A549 (cell line): ENCODE data around the gene TNPO3. TPM values are rescaled to one million over a fixed set of nuclear protein-coding genes. Genes with fewer than 3 reads are reported as not detected.

Experiments used
- ATAC-seq, 2 experiments: fragments of 200-7000 bp in 1 of 2; fragments of >200 bp in 1 of 2; cut with Nextera tagmentation in 1 of 2; cut with Tn5 transposase in 1 of 2; 3 replicates each; pipeline versions ENCODE4 v1.8.0 to v1.9.1; 2018 to 2020; ENCODE audit warnings: mild to moderate bottlenecking in 1 of 2, moderate library complexity in 1 of 2
- CTCF ChIA-PET: fragments of 300-600 bp; sonication (Branson Sonifier 250); formaldehyde crosslinking; extraction: SDS; loops from one replicate; lab custom pipeline; 2021; ENCODE audit warnings: antibody characterized with exemption, inconsistent platforms; lab: Yijun Ruan, JAX
- POLR2A ChIA-PET: fragments of 350-600 bp; formaldehyde crosslinking; extraction: SDS; loops from one replicate; lab custom pipeline; 2021; ENCODE audit warnings: antibody characterized with exemption, inconsistent platforms; lab: Yijun Ruan, JAX
- DNase-seq, 2 experiments: peaks; one replicate each; pipeline versions ENCODE4 v3.0.0 to v3.0.0-alpha.2; 2011 to 2016; ENCODE audit warnings: low read depth in 1 of 2, low spot score in 1 of 2
- FAIRE-seq: peaks from 2 replicates; lab custom pipeline; 2011; peaks lifted over from hg19 to GRCh38; lab: Jason Lieb, UNC
- H3K27ac ChIP-seq, 2 experiments: fragments of >200 bp; sonication (Bioruptor Twin); formaldehyde crosslinking; 3 replicates each; pipeline ENCODE4 v1.5.1; 2016 to 2017
- H3K4me1 ChIP-seq: fragments of >200 bp; sonication (Bioruptor Twin); formaldehyde crosslinking; 3 replicates; pipeline ENCODE4 v1.6.1; 2016
- H3K4me2 ChIP-seq: fragments of >200 bp; sonication (Bioruptor Twin); formaldehyde crosslinking; 3 replicates; pipeline ENCODE4 v1.6.1; 2016
- H3K4me3 ChIP-seq: fragments of >200 bp; sonication (Bioruptor Twin); formaldehyde crosslinking; 3 replicates; pipeline ENCODE4 v1.5.1; 2016
- H3K9me3 ChIP-seq: fragments of >200 bp; sonication (Bioruptor Twin); formaldehyde crosslinking; 3 replicates; pipeline ENCODE4 v1.6.1; 2016
- BHLHE40 ChIP-seq: IDR thresholded peaks from 2 replicates; pipeline ENCODE4 v1.6.1; 2012; ENCODE audit warnings: low read depth, low read length, inconsistent platforms
- CBX2 ChIP-seq: fragments of 200-600 bp; sonication (generic); IDR thresholded peaks from 2 replicates; pipeline ENCODE4 v1.6.1; 2016; ENCODE audit warnings: low read depth, mild to moderate bottlenecking, borderline replicate concordance
- CEBPB ChIP-seq, 2 experiments: fragments of >200 bp in 1 of 2; sonication (Bioruptor Twin) in 1 of 2; formaldehyde crosslinking in 1 of 2; IDR thresholded peaks; 2 replicates each; pipeline ENCODE4 v1.6.1; 2012 to 2016
- ESRRA ChIP-seq: fragments of 150-350 bp; IDR thresholded peaks from 2 replicates; pipeline ENCODE4 v1.6.1; 2014; ENCODE audit warnings: mild to moderate bottlenecking, low read length, borderline replicate concordance
- FOSL2 ChIP-seq, 2 experiments: fragments of 450-650 bp in 1 of 2; fragments of >200 bp in 1 of 2; sonication (Bioruptor Twin) in 1 of 2; formaldehyde crosslinking; IDR thresholded peaks; 2 replicates each; pipeline versions ENCODE4 v1.5.0 to v1.6.1; 2016 to 2020; ENCODE audit warnings: mild to moderate bottlenecking in 1 of 2, moderate library complexity in 1 of 2
- GATA3 ChIP-seq: IDR thresholded peaks from 2 replicates; pipeline ENCODE4 v1.6.1; 2012; ENCODE audit warnings: borderline replicate concordance
- HOXA7 ChIP-seq: fragments of 250-450 bp; sonication (Bioruptor Pico); IDR thresholded peaks from 2 replicates; pipeline ENCODE4 v1.5.0; 2020; ENCODE audit warnings: mild to moderate bottlenecking, moderate library complexity
- HOXB13 ChIP-seq: fragments of 250-450 bp; sonication (Bioruptor Pico); IDR thresholded peaks from 2 replicates; pipeline ENCODE4 v1.5.0; 2020; ENCODE audit warnings: low read depth, mild to moderate bottlenecking, moderate library complexity
- HOXB5 ChIP-seq: fragments of 250-450 bp; sonication (Bioruptor Pico); IDR thresholded peaks from 2 replicates; pipeline ENCODE4 v1.5.0; 2020; ENCODE audit warnings: mild to moderate bottlenecking, moderate library complexity
- MAFK ChIP-seq: fragments of 450-650 bp; IDR thresholded peaks from 2 replicates; pipeline ENCODE4 v1.6.1; 2014; ENCODE audit not compliant: partially characterized antibody
- MAZ ChIP-seq: fragments of 150-350 bp; IDR thresholded peaks from 2 replicates; pipeline ENCODE4 v1.6.1; 2014; ENCODE audit warnings: antibody characterized with exemption, low read depth, low read length, borderline replicate concordance
- MYC ChIP-seq: IDR thresholded peaks from 2 replicates; pipeline ENCODE4 v1.6.1; 2012; ENCODE audit warnings: mild to moderate bottlenecking, inconsistent platforms, low read length, improper control_type of control experiment, borderline replicate concordance
- NFE2L2 ChIP-seq: fragments of 150-350 bp; conservative IDR thresholded peaks from 2 replicates; pipeline ENCODE4 v1.6.1; 2014; ENCODE audit warnings: low read length
- NPAS2 ChIP-seq: fragments of 250-450 bp; sonication (Bioruptor Pico); IDR thresholded peaks from 2 replicates; pipeline ENCODE4 v1.8.0; 2022; ENCODE audit warnings: mild to moderate bottlenecking, moderate library complexity, borderline replicate concordance
- NR3C1 ChIP-seq: fragments of >200 bp; sonication (Bioruptor Twin); formaldehyde crosslinking; IDR thresholded peaks from 3 replicates; pipeline ENCODE4 v1.6.1; 2017
- PHF8 ChIP-seq: fragments of 200-600 bp; sonication (generic); IDR thresholded peaks from 2 replicates; pipeline ENCODE4 v1.6.1; 2016; ENCODE audit warnings: low read depth, mild to moderate bottlenecking, antibody characterized with exemption, moderate library complexity, borderline replicate concordance
- RAD21 ChIP-seq, 2 experiments: fragments of >200 bp in 1 of 2; sonication (Bioruptor Twin) in 1 of 2; formaldehyde crosslinking in 1 of 2; IDR thresholded peaks in 1 of 2; conservative IDR thresholded peaks in 1 of 2; 2 replicates in 1 of 2; 3 replicates in 1 of 2; pipeline ENCODE4 v1.6.1; 2012 to 2018; ENCODE audit warnings: inconsistent platforms in 1 of 2
- RARB ChIP-seq: fragments of 250-450 bp; sonication (Bioruptor Pico); IDR thresholded peaks from 2 replicates; pipeline ENCODE4 v1.8.0; 2021; ENCODE audit warnings: mild to moderate bottlenecking, moderate library complexity
- RCOR1 ChIP-seq: fragments of 150-350 bp; IDR thresholded peaks from 2 replicates; pipeline ENCODE4 v1.6.1; 2014; ENCODE audit warnings: antibody characterized with exemption, low read length, low read depth
- RNF2 ChIP-seq: fragments of 200-600 bp; sonication (generic); IDR thresholded peaks from 2 replicates; pipeline ENCODE4 v1.6.1; 2016; ENCODE audit warnings: low read depth, mild to moderate bottlenecking, antibody characterized with exemption, moderate library complexity, borderline replicate concordance
- SMC3 ChIP-seq: fragments of >200 bp; sonication (Bioruptor Twin); formaldehyde crosslinking; IDR thresholded peaks from 3 replicates; pipeline ENCODE4 v1.6.1; 2018; ENCODE audit warnings: inconsistent platforms
- TP53 ChIP-seq: fragments of 250-450 bp; sonication (Bioruptor Pico); IDR thresholded peaks from 2 replicates; pipeline ENCODE4 v1.5.0; 2021; ENCODE audit warnings: mild to moderate bottlenecking, moderate library complexity
- ZC3H11A ChIP-seq: fragments of 450-650 bp; IDR thresholded peaks from 2 replicates; pipeline ENCODE4 v1.6.1; 2014; ENCODE audit warnings: antibody characterized with exemption, mild to moderate bottlenecking
- ZFP36 ChIP-seq: fragments of 450-650 bp; IDR thresholded peaks from 2 replicates; pipeline ENCODE4 v1.6.1; 2014; ENCODE audit warnings: borderline replicate concordance; ENCODE audit not compliant: partially characterized antibody
- ZNF302 ChIP-seq: fragments of 250-450 bp; sonication (Bioruptor Pico); IDR thresholded peaks from 2 replicates; pipeline ENCODE4 v1.9.0; 2021; ENCODE audit warnings: inconsistent platforms, mild to moderate bottlenecking, moderate library complexity
- WGBS: methylation state at CpG from one replicate; pipeline ENCODE4 v1.1.6; 2017; ENCODE audit errors: missing lambda C conversion rate; 5-methylcytosine and 5-hydroxymethylcytosine counted together
- polyA plus RNA-seq, 4 experiments: library from polyadenylated mRNA; depleted of rRNA in 3 of 4; stranded (reverse); fragments of >200 nt; fragmentation: RNase III in 1 of 4; extraction: RNeasy Plus Mini Kit Qiagen cat#74134 plus additional on column Dnase treatment in 1 of 4; gene quantifications; 2 replicates in 3 of 4; 3 replicates in 1 of 4; pipeline ENCODE4 v1.2.3, GENCODE V29; 2011 to 2017
- TF ChIP-seq, protein P1 (sequence below): fragments of >200 bp; sonication (Bioruptor Twin); formaldehyde crosslinking; IDR thresholded peaks from 3 replicates; pipeline ENCODE4 v1.5.1; 2016
- TF ChIP-seq, protein P2 (sequence below): IDR thresholded peaks from 2 replicates; pipeline ENCODE4 v1.6.1; 2012; ENCODE audit warnings: low read depth, borderline replicate concordance
- TF ChIP-seq, protein P3 (sequence below): fragments of >200 bp; sonication (Bioruptor Twin); formaldehyde crosslinking; IDR thresholded peaks from 3 replicates; pipeline ENCODE4 v1.6.1; 2016
- TF ChIP-seq, protein P4 (sequence below): IDR thresholded peaks from 2 replicates; pipeline ENCODE4 v1.6.1; 2012
- TF ChIP-seq, protein P5 (sequence below): fragments of 450-650 bp; IDR thresholded peaks from 2 replicates; pipeline ENCODE4 v1.6.1; 2014; ENCODE audit warnings: antibody characterized with exemption
- TF ChIP-seq, protein P6 (sequence below): fragments of 150-350 bp; IDR thresholded peaks from 2 replicates; pipeline ENCODE4 v1.6.1; 2014; ENCODE audit warnings: low read depth, mild to moderate bottlenecking, low read length

Gene TNPO3
- polyA plus RNA-seq, 2 of the 4 experiments (the other 2 are of a cell fraction): 43.2 to 66.9 TPM

DNA sequence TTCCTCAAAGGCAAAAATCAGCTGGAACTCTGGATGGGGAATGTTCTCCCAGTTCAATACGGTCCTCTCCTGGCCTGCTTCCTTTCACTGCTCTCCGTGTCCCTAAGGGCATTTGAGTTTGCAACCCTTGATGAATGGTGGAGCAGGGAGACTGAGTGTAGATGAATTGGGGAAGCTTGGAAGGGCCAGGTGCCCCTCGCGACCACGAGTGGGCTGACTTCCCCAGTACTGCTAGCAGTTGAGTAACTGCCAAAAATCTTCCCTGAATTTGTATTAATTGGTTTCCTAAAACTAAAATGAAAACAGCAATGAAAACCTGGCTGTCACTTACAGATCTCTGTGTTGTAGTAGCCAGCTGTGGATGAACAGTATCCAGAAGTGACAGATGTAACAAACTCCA is 103.6 kb downstream of the TNPO3 start:
- ChIA-PET CTCF (interaction anchor here (1.1 to 1.4 kb wide), 2 partner anchors 47 to 140 kb away, joined by 3 to 9 read pairs; no protein-coding TSS in a partner anchor), POLR2A (no interaction called here)
- no peak overlapping the region for H3K27ac ChIP-seq
- H3K4me3 ChIP-seq: no peak overlapping the region
- DNase-seq: no peak
- no peaks in the 10 kb centered on the region for H3K4me1 ChIP-seq
- 95% methylated on average over 5 of the region's 5 CpGs for WGBS
- TF ChIP-seq NR3C1: no peak
- TF ChIP-seq, protein P1, sequence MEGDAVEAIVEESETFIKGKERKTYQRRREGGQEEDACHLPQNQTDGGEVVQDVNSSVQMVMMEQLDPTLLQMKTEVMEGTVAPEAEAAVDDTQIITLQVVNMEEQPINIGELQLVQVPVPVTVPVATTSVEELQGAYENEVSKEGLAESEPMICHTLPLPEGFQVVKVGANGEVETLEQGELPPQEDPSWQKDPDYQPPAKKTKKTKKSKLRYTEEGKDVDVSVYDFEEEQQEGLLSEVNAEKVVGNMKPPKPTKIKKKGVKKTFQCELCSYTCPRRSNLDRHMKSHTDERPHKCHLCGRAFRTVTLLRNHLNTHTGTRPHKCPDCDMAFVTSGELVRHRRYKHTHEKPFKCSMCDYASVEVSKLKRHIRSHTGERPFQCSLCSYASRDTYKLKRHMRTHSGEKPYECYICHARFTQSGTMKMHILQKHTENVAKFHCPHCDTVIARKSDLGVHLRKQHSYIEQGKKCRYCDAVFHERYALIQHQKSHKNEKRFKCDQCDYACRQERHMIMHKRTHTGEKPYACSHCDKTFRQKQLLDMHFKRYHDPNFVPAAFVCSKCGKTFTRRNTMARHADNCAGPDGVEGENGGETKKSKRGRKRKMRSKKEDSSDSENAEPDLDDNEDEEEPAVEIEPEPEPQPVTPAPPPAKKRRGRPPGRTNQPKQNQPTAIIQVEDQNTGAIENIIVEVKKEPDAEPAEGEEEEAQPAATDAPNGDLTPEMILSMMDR: no peak
- TF ChIP-seq, protein P2, sequence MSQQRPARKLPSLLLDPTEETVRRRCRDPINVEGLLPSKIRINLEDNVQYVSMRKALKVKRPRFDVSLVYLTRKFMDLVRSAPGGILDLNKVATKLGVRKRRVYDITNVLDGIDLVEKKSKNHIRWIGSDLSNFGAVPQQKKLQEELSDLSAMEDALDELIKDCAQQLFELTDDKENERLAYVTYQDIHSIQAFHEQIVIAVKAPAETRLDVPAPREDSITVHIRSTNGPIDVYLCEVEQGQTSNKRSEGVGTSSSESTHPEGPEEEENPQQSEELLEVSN: no peak
- no peak for TF ChIP-seq ZC3H11A
- no peak for TF ChIP-seq CBX2
- TF ChIP-seq NFE2L2: no peak
- no peak for TF ChIP-seq MAFK
- no peak for TF ChIP-seq RAD21 (conservative IDR thresholded peaks at IDR 0.05 in 1 of 2, IDR thresholded peaks at IDR 0.05 in 1 of 2)
- no peak for TF ChIP-seq GATA3
- TF ChIP-seq ESRRA: no peak
- TF ChIP-seq MAZ: no peak
- TF ChIP-seq, protein P3, sequence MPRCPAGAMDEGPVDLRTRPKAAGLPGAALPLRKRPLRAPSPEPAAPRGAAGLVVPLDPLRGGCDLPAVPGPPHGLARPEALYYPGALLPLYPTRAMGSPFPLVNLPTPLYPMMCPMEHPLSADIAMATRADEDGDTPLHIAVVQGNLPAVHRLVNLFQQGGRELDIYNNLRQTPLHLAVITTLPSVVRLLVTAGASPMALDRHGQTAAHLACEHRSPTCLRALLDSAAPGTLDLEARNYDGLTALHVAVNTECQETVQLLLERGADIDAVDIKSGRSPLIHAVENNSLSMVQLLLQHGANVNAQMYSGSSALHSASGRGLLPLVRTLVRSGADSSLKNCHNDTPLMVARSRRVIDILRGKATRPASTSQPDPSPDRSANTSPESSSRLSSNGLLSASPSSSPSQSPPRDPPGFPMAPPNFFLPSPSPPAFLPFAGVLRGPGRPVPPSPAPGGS: no peak
- no peak for TF ChIP-seq RARB
- no peak for TF ChIP-seq HOXA7
- TF ChIP-seq, protein P4, sequence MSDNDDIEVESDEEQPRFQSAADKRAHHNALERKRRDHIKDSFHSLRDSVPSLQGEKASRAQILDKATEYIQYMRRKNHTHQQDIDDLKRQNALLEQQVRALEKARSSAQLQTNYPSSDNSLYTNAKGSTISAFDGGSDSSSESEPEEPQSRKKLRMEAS: no peak
- no peak for TF ChIP-seq HOXB5
- TF ChIP-seq NPAS2: no peak
- no peak for TF ChIP-seq ZNF302
- no peak for TF ChIP-seq HOXB13 (CRISPR knock-in tag)
- no peak for ATAC-seq
- FAIRE-seq: no peak
- no peak overlapping the region for H3K4me2 ChIP-seq
- H3K9me3 ChIP-seq: no peaks in the 10 kb centered on the region

DNA sequence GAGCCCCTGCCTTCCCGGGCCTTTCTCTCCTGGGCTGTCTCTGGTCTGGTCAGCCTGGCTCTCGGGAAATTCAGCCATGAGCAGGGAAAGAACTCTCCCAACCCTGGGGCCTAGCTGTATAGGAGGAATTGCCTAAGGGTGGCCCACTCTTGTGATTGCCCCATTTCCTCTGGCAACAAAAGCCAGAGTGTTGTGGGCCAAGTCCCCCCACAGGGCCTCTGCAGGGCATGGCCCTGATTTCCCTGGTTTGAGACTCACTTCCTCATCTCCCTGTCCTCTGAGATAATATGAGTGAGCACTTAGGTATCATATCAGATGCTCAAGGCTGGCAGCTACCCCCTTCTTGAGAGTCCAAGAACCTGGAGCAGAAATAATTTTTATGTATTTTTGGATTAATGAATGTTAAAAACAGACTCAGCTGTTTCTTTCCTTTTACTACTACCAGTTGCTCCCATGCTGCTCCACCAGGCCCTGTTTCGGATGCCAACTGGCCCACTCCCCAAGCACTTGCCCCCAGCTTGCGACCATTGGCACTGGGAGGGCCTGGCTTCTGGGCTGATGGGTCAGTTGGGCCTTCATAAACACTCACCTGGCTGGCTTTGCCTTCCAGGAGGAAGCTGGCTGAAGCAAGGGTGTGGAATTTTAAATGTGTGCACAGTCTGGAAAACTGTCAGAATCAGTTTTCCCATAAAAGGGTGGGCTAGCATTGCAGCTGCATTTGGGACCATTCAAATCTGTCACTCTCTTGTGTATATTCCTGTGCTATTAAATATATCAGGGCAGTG is 105.7 kb downstream of the TNPO3 start:
- FAIRE-seq: no peak
- WGBS: 92% methylated on average over 3 of the region's 4 CpGs
- ChIA-PET POLR2A (interaction anchor here (0.5 kb wide), 1 partner anchor 300 kb away, joined by 8 read pairs; no protein-coding TSS in a partner anchor), CTCF (interaction anchor here (0.6 to 2.1 kb wide), 4 partner anchors 9 to 142 kb away, joined by 3 to 13 read pairs (median 3); no protein-coding TSS in a partner anchor)
- no peak for ATAC-seq
- Histone ChIP-seq H3K4me1 (no peaks in the 10 kb centered on the region), H3K4me3 (no peak overlapping the region), H3K4me2 (no peak overlapping the region), H3K27ac (no peak overlapping the region), H3K9me3 (no peaks in the 10 kb centered on the region)
- DNase-seq: no peak
- TF ChIP-seq TP53 (no peak), SMC3 (no peak), ZC3H11A (no peak), RNF2 (no peak), PHF8 (no peak), CBX2 (no peak), RARB (no peak), CEBPB (IDR thresholded peaks at IDR 0.05) (no peak), HOXB5 (no peak), MAFK (no peak), RCOR1 (no peak), MYC (no peak), NPAS2 (no peak), FOSL2 (IDR thresholded peaks at IDR 0.05) (no peak), FOSL2 (CRISPR knock-in tag; IDR thresholded peaks at IDR 0.05) (no peak), ZFP36 (no peak), BHLHE40 (no peak)
- TF ChIP-seq, protein P5, sequence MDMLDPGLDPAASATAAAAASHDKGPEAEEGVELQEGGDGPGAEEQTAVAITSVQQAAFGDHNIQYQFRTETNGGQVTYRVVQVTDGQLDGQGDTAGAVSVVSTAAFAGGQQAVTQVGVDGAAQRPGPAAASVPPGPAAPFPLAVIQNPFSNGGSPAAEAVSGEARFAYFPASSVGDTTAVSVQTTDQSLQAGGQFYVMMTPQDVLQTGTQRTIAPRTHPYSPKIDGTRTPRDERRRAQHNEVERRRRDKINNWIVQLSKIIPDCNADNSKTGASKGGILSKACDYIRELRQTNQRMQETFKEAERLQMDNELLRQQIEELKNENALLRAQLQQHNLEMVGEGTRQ: no peak
- TF ChIP-seq, protein P6, sequence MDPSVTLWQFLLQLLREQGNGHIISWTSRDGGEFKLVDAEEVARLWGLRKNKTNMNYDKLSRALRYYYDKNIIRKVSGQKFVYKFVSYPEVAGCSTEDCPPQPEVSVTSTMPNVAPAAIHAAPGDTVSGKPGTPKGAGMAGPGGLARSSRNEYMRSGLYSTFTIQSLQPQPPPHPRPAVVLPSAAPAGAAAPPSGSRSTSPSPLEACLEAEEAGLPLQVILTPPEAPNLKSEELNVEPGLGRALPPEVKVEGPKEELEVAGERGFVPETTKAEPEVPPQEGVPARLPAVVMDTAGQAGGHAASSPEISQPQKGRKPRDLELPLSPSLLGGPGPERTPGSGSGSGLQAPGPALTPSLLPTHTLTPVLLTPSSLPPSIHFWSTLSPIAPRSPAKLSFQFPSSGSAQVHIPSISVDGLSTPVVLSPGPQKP: no peak
- TF ChIP-seq, all 56 proteins: peak for 0
